Right ventricle myocardium inferior (tissue), 1 donor: ENCODE data around the gene DNAJC7. TPM values are rescaled to one million over a fixed set of nuclear protein-coding genes. Genes with fewer than 3 reads are reported as not detected.

Experiments
- ATAC-seq: fragments of 200-7000 bp; cut with Tn5 transposase; one replicate; pipeline ENCODE4 v1.9.1; 2020; ENCODE audit warnings: mild to moderate bottlenecking, moderate library complexity
- DNase-seq: peaks from one replicate; pipeline ENCODE4 v3.0.0; 2021; ENCODE audit errors: missing footprints
- intact Hi-C: fragments of 100-400 bp; cut with DNase I; formaldehyde crosslinking; loops from one replicate; pipeline ENCODE4 v1.11.0; 2022
- long read RNA-seq: library from polyadenylated mRNA; unstranded; transcript quantifications from one replicate; pipeline ENCODE4 v2.0.0, GENCODE V29; 2021
- total RNA-seq: library from RNA; stranded (reverse); fragmentation: NEBNext Ultra II Directional; extraction: Animal tissue kit (Norgen Biotek cat#: 25700); gene quantifications from one replicate; pipeline ENCODE4 v1.2.1, GENCODE V29; 2021
- donor health status: DM: no; HTN: yes; CAD: no; lungs with severe emphysema.

Gene DNAJC7
- total RNA-seq, result 79.0 TPM
- long read RNA-seq, transcript DNAJC7-203 (14 exons, 2,022 nt), result major isoform, 27 of 36 reads
- long read RNA-seq, partial matches to known transcripts, result 4 of 36 reads
- long read RNA-seq, other reads (novel, unspliced or antisense), result 5 of 36 reads

GRCh38 chr17:42016941-42017865 lies at the start of gene DNAJC7:
TSS of gene DNAJC7 (minus strand) at chr17:42017439. CDS start at chr17:42017416, 23 bp downstream.
- DNase-seq, result peak; percentile 98

DNA sequence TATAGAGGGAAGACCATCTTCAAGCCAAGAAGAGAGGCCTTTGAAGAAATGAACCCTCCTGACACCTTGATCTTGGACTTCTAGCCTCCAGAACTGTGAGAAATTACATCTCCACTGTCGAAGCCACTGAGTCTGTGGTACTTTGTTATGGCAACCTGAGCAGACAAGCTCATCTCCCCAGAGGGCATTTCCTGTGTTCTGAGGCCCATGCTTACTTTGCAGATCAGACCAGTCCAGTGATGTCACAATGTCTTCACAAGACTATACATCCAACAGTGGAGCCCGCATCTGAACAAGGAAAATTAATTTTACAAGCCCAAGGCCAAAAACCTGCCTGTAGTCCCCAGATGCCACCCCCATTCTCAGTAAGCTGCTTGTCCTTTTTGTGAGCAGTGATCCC lies 48.0 kb upstream of the DNAJC7 start:
- intact Hi-C loops, result no loop called here
- no peak for ATAC-seq

More at GRCh38 chr17:42016941-42017865, at the start of gene DNAJC7:
- intact Hi-C loops, result loop anchor here (2.0 kb wide), 1 partner anchor 50 kb away; the partner anchor contains the start of gene CNP
- peak; percentile 97 for ATAC-seq

GRCh38 chr17:42062681-42063080 lies 45.4 kb upstream of the DNAJC7 start:
- DNase-seq (no peak), ATAC-seq (no peak)
- intact Hi-C loops, result loop anchor here (5.0 kb wide), 1 partner anchor 35 kb away; no protein-coding TSS in a partner anchor

More for the DNA sequence above, 48.0 kb upstream of the DNAJC7 start:
- no peak for DNase-seq

DNA sequence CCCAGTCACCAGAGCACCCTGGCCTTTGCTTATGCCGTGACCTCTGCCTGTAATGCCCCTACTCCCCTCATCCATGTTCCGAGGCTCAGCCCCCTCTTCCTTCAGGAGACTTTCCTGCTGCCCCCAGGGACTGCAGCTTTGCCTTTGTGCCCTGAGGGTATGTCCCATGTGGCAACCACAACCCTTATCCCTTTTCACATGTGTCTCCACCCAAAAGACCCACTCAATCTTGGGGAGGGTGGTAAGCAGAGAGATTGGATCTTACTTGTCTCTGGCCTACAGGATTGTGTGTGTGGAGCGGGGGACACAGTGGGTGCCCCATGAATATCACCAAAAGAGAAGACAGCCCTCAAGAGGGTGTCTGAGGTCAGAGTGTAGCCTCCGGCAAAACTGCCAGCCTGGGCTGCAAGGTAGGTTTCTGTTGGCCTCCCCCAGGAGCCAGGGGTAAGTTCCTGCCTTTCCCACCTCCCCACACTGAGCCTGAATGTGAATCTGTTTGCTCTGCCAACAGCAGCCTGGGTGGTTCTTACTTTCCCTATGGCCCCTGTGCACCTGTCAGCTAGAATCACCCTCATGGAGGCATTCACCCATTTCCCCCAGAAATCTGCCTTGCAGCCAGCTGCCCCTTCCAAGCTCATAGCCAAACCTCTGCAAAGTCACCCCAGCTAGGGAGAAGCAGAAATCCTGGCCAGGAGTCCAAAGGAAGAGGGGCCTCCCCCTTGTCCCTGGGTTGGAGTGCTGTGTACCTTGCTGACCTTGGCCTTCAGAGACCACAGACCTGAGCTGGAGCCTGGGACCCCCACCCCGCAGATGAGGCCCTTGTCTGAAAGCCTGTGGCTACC lies 44.6 kb upstream of the DNAJC7 start:
- ATAC-seq, result no peak
- intact Hi-C loops, result loop anchor here (5.0 kb wide), 1 partner anchor 35 kb away; no protein-coding TSS in a partner anchor
- DNase-seq, result no peak

DNA sequence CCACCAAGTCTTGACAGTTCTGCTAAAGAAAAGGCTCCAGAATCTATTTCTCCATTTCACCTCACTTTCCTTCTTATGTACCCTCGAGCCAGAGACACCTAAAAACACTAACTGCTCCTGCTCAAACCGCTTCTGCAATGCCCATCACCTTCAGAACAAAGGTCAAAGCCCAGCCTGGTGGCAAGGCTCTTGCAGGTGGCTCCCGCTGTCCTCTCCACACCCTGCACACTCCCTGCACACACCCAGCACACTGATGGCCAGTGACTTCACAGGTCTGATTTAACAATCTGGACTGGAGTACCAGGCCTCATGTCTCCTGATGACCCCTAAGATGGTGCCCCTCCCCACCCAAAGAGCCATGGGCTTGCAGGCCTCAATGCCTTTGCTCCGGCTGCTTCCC lies 43.0 kb upstream of the DNAJC7 start:
- intact Hi-C loops, result loop anchor here (5.0 kb wide), 1 partner anchor 33 kb away; no protein-coding TSS in a partner anchor
- ATAC-seq (no peak), DNase-seq (no peak)

DNA sequence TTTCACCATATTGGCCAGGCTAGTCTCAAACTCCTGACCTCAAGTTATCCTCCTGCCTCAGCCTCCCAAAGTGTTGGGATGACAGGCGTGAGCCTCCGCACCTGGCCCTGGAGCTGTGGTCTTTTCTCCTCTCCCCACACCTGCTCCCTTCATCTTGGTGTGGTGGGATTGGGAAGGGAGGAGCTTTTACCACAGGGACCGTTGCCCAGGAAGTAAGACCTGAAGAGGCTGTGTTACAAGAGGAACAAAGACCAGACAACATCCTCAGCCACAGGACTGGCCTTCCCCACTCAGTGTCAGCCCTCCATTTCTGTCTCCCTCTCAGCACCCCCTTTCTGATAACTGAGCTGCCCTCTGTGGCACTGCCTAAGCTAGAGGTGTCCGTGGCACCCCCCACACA lies 42.6 kb upstream of the DNAJC7 start:
- no peak for ATAC-seq
- no peak for DNase-seq
- intact Hi-C loops, result loop anchor here (5.0 kb wide), 1 partner anchor 33 kb away; no protein-coding TSS in a partner anchor

GRCh38 chr17:42058063-42058462 lies 40.8 kb upstream of the DNAJC7 start:
- ATAC-seq, result no peak
- intact Hi-C loops, result no loop called here
- DNase-seq, result no peak

- ATAC-seq (no peak), DNase-seq (no peak)
- intact Hi-C loops, result no loop called here
Measured at GRCh38 chr17:42056635-42057034, 39.4 kb upstream of the DNAJC7 start.

- ATAC-seq (no peak), DNase-seq (no peak)
- intact Hi-C loops, result no loop called here
Measured at GRCh38 chr17:42055496-42055895, 38.3 kb upstream of the DNAJC7 start.

GRCh38 chr17:42055027-42055426 lies 37.8 kb upstream of the DNAJC7 start:
- ATAC-seq, result no peak

DNA sequence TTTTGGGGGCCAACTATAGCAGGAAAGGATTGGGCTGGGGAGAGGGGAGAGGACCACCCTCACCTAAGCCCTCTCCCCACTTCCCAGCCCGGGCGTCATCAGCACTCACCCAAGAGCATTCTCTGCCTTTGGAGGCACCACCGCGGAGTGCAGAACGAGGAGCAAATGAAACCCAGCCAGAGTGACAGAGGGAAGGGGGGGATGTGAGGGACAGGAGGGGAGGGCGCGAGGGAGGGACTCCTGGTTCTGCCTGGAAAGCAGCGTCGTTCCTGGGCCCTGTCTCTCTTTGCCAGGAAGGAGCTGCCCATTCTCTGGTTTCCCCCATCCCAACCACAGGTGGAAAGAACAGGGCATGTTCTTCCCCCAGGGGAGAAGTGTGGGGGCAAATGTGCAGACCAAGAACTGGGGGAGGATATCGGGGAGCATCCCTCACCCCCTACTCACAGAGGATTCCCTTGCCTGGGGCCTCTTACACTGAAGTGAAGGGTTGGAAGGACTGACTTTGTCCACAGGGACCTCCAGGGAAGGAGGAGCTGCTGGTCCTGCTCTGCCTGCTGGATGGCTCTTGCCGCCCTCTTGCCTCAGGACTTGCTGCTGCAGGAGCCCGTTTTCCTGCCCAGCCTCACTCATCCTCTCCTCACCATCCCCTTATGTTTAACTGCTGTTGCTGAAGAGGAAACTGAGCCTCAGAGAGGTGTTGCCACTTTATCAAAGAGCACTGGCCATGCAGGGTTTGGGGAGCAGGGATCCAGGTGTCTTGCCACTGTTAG lies 36.7 kb upstream of the DNAJC7 start:
- DNase-seq, result no peak
- no peak for ATAC-seq
- intact Hi-C loops, result no loop called here

More at GRCh38 chr17:42055027-42055426, 37.8 kb upstream of the DNAJC7 start:
- DNase-seq, result no peak
- intact Hi-C loops, result no loop called here

GRCh38 chr17:42052346-42052877 lies 35.2 kb upstream of the DNAJC7 start:
- DNase-seq (no peak), ATAC-seq (no peak)
- intact Hi-C loops, result no loop called here

GRCh38 chr17:42051645-42052044 lies 34.4 kb upstream of the DNAJC7 start:
- DNase-seq, result no peak
- no peak for ATAC-seq
- intact Hi-C loops, result no loop called here

- intact Hi-C loops, result no loop called here
- ATAC-seq (no peak), DNase-seq (no peak)
Measured at GRCh38 chr17:42051013-42051400, 33.8 kb upstream of the DNAJC7 start.

GRCh38 chr17:42050393-42051012 lies 33.3 kb upstream of the DNAJC7 start, which contains the start of gene C17orf113:
TSS of gene C17orf113 (minus strand) at chr17:42050601. CDS start at chr17:42043376, 7,225 bp downstream.
- DNase-seq, result no peak
- peak; percentile 78 for ATAC-seq
- intact Hi-C loops, result no loop called here

GRCh38 chr17:42049834-42050392 lies 32.7 kb upstream of the DNAJC7 start:
- DNase-seq (no peak), ATAC-seq (peak; percentile 4)
- intact Hi-C loops, result no loop called here

GRCh38 chr17:42047343-42047742 lies 30.1 kb upstream of the DNAJC7 start:
- intact Hi-C loops, result no loop called here
- ATAC-seq, result no peak

More at GRCh38 chr17:42047343-42047742, 30.1 kb upstream of the DNAJC7 start:
- DNase-seq, result no peak
